Spleen (tissue), 7 donors: Measurements from ENCODE around the gene KCP.

Experiments used
- CTCF ChIP-seq, 11 experiments: fragments of 200-600 bp in 7 of 11; fragments of 450-650 bp in 4 of 11; sonication (generic) in 4 of 11; IDR thresholded peaks in 8 of 11; conservative IDR thresholded peaks in 3 of 11; 1 replicate in 7 of 11; 2 replicates in 4 of 11; pipeline versions ENCODE4 v1.4.0 to v1.8.0; 2016 to 2021; ENCODE audit warnings: antibody characterized with exemption in 11 of 11, inconsistent platforms in 4 of 11, mild to moderate bottlenecking in 1 of 11
- POLR2A ChIP-seq, 3 donors: fragments of 450-650 bp; IDR thresholded peaks; one replicate each; pipeline ENCODE4 v1.5.1; 2017; ENCODE audit warnings: antibody characterized with exemption in 3 of 3, mild to moderate bottlenecking in 1 of 3
- donor health status: DM: no; HTN: no; CAD: no; lungs with moderate emphysema.
- donor health status: DM: no; HTN: no; CAD: no.
- donor health status: DM: no; HTN: no; CAD: no.

- TF ChIP-seq CTCF (IDR thresholded peaks at IDR 0.05 in 8 of 11, conservative IDR thresholded peaks at IDR 0.05 in 3 of 11) (no peak), POLR2A (IDR thresholded peaks at IDR 0.05) (no peak)
Measured at GRCh38 chr7:128878226-128879105, 32.0 kb downstream of the KCP start.
